HG03575 (cell line): ENCODE data around the gene ACOX1.

ENCODE experiments used
- ATAC-seq: cut with Tn5 transposase; IDR thresholded peaks from one replicate; pipeline ENCODE4 v1.9.1; 2021; ENCODE audit not compliant: unreplicated experiment, insufficient number of reproducible peaks, low FRiP score; ENCODE audit errors: extremely low read depth

ACOX1 gene

DNA sequence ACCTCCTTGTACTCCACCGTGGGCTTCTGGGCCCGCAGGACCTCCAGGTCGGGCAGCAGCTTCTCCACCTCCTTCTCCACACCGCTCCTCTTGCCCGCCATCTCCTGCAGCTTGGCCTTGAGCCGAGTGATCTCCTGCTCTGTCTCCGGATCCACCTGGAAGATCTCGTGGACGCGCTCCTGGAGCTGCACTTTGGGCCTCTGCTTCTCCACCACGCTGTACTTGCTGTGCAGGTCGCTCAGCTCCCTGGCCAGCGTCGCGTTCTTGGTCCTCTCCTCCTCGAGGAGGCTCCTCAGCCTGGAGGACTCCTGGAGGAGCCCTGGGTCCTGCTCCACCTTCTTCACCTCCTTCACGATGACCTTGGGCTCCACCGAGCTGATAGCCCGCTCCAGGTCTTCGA lies 30.5 kb upstream of the ACOX1 start:
- no peak for ATAC-seq

DNA sequence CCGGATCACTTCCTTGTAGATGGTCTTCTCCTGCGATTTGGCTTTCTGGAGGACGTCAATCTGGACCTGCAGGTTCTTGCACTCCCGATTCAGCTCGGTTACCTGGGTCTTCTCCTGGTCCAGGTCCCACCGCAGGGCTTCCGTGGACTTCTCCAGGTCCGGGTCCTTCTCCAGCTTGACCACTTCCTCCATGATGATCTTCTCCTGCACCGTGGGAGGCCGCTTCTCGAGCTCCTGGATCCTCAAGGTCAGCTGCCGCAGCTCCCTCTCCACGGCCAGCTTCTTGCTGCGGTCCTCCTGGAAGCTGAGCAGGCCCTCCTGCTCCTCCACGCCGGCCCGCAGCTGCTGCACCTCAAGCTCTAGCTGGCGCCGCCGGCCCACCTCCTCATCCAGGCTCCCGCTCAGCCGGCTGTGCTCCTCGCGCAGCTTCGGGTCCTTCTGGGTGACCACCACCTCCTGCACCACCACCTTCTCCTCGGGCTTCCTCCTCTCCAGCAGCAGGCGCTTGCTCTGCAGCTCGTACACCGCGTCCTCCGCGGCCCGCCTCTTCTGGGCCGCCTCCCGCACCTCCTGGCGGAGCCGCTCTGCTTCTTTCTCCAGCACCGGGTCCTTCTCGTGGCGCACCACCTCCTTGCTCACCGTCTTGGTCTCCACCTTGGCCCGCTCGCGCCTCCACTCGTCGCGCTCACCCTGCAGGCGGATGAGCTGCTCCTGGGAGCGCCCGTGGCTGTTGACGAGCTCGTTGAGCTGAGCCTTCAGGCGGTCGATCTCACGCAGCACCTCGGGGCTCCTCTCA lies 29.9 kb upstream of the ACOX1 start:
- no peak for ATAC-seq

DNA sequence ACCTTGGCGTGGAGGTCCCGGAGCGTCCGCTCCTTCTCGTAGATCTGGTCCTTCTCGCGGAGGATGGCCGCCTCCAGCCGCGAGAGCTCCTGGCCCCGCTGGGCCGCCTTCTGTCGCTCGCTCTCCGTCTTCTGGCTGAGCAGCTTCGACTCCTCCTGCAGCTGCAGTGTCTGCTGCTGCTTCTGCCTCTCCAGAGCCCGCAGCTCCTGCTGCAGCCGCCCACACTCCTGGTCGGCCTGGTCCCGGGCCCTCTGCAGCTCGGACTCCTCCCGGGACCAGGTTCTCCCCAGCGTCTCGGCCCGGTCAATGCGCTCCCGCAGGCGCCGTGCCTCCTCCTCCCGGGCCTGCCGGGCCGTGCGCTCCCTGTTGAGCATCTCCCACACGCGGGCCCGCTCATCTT lies 29.2 kb upstream of the ACOX1 start:
- ATAC-seq: no peak

DNA sequence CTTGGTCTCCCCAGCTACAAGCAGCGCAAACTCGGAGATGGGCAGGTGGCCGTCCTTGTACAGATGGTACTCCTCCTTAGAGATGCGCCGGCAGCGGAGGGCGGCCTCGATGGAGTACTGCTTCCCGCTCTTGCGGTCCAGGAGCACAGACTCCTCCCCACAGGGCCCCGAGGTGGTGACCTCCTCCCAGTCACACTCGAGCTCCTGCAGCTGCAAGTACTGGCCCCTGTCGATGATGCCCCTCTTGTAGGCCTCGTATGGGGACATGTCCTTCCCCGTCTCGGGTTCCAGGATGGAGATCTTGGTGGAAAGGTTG lies 28.8 kb upstream of the ACOX1 start:
- no peak for ATAC-seq

DNA sequence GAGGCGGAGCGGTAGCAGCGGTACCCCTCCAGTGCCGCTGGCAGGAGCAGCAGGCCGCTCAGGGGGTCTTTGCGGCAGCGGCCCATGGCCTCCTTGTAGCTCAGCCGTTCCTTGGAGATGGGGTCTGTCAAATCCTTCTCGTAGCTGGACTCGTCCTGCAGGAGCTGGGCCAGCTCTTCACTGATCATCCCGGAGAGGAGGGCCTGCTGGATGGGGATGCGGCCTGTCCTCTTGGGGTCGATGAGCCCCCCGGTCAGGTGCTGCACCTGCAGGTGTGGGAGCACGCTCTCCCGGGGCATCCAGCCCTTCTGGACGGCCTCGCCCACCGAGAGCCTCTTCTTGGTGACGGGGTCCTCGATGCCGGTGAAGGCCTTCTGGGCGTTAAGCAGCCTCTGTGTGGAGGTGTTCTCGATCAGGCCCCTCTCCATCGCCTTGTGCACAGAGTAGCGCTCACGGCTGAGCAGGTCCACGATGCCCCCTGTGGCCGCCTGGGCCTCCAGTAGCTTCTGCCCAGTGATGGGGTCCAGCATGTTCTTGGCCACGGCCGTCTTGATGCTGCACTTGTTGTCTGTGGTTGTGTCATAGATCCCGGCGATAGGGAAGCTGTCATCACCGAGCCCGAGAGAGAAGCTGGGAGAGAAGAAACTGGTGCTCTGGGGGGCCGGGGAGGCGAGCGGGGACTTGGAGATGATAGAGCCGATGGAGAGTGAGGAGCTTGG lies 28.3 kb upstream of the ACOX1 start:
- no peak for ATAC-seq

DNA sequence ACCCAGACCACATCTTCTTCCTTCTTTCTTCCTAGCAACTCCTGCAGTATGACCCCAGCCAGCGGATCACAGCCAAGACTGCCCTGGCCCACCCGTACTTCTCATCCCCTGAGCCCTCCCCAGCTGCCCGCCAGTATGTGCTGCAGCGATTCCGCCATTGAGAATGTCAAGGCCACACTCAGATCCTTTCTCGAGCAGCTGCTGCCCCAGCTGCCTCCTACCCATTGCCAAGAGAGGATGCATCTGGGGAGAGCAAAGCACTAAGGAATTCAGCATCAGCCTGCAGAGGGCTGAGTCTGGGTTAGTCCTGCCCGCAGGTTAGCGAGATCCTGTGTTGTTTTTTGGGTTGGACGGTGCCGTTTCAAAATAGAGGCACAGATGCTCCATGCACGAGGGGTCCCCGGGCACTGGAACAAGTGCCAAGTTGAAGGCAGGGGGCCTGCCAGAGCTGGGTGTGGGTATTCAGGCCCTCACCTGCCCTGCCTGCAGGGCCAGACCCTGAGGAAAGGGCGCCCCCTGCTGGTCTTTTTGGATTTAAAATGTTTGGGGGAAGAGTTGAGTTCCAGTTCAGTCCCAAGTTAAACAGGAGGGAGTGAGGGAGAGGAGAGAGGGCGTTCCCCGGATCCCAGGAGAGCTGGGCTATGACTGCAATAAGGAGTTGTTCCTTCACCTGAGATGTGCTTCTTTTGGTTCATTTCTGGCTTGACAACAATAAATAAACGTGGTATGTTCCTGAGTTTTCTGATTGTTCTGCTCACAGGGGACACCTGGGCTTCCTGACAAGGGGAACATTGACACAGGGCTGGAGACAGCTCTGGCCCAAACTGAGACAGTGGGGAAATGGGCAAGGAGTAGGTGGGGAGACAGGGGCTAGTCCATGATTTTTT lies 26.5 kb upstream of the ACOX1 start:
- no peak for ATAC-seq

DNA sequence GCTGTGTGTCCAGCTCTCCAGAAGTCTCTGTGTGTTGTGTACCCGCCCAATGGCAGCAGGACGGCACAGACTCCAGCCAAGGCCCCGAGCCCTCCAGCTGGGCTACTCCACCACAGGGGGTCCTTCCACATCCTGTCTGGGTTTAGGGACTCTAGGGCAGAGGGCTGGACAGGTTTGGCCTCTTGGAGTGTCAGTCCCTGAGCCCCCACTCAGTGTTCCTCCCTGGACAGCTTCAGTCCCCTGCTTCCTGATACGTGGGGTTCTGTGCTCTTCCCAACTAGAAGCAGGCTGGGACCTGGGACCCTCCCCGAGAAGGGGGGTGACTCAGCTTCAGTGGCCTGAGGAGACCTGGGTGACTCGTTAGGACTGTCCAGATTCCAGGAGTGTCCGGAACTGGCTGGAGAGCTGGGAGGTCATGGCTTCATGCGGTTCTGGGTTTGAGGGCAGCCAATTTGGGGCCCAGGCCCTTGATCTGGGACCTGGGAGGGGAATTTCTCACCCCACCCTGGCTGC lies 25.8 kb upstream of the ACOX1 start:
- ATAC-seq: no peak

DNA sequence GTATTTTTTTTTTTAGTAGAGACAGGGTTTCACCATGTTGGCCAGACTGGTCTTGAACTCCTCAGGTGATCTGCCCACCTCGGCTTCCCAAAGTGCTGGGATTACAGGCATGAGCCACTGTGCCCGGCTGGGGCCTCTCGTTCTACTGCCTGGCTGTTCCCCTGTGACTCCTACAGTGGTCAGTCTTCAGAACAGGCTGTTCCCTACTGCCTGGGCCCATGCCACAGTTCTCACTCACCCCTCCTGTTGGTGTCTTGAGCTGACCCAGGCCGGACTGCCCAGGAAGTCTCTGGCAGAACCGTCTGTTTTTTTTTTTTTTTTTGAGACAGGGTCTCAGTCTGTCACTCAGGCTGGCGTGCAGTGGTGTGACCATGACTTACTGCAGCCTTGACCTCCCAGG lies 24.9 kb upstream of the ACOX1 start:
- ATAC-seq: no peak

DNA sequence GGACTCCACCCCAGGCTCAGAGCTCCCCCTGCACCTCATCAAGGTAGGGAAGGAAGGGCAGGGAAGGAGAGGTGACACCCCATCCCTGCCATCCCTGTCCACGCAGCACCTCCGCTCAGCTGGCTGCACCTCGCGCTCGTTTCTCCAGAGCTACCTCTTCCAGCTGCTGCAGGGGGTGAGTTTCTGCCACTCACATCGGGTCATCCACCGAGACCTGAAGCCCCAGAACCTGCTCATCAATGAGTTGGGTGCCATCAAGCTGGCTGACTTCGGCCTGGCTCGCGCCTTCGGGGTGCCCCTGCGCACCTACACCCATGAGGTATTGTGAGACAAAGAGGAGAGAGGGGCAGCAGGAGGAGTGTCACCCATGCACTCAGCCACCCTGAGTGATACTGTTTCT lies 23.1 kb upstream of the ACOX1 start:
- ATAC-seq: no peak

DNA sequence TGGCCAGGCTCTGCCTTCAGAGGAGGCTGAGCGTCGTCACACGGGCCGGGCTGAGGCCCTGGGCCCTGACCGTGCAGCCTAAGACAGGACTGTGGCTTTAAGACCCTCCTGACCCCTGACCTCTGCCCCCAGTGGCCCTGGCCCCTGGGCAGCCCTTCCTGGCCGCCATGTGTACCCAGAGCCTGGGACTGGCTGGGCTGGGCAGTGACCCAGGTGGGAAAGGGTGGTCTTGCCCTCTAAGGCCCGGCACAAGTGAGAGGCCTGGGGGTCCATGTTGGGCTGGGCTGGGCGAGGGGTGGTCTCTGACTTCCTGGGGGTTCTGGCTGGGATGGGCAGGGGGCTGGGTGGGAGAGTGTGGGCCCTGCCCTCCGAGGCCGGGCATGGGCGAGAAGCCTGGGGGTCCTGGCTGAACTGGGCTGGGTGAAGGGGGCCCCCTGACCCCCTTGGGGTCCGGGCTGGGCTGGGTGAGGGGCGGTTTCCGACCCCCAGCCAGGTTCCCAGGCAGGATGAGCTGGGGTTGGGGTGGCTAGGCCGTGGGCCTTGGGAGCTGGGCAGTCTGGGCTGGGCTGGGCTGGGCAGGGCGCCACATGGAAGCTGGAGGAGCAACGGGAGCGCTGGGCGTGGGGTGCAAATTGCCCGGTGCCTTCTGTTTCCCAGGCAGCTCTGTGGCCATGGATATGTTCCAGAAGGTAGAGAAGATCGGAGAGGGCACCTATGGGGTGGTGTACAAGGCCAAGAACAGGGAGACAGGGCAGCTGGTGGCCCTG lies 22.0 kb upstream of the ACOX1 start, which contains the start of gene CDK3:
Gene CDK3, plus strand, starts transcription at position 101 of the 767 bp plus-strand sequence. Its CDS starts 571 bp downstream, at position 672.
- no peak for ATAC-seq

DNA sequence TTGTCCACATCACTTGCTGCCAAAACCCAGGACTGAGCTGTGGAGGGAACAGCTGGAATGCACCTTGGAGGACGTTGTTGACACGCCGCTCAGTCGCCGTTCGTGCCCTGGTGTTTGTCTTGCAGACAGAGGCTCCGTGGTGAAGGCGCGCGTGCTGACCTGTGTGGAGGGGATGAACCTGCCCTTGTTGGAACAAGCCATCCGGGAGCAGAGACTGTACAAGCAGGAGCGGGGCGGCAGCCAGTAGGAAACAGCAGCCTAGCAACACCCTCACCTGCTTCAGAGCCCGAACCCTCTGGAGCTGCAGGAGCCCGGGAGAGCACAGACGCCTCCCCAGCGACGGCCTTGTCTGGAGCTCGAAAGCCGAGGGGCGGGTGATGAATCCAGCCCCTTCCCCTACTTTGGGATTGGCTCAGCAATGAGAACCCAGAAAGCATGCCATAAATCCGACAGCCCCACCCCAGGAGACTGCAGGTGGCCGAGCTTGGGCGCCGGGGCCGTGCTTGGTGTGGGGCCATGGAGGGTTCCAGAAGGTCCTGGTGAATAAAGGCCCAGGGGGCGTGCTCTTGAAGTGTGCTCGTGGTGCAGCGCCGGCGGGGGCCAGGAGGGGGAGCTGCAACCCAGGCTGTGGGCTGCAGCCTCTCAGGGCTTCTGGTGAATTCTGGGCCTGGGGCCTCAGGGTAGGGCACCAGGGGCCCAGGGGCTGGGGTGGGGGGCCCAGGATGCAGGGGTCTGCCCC lies 21.2 kb upstream of the ACOX1 start:
- ATAC-seq: no peak

DNA sequence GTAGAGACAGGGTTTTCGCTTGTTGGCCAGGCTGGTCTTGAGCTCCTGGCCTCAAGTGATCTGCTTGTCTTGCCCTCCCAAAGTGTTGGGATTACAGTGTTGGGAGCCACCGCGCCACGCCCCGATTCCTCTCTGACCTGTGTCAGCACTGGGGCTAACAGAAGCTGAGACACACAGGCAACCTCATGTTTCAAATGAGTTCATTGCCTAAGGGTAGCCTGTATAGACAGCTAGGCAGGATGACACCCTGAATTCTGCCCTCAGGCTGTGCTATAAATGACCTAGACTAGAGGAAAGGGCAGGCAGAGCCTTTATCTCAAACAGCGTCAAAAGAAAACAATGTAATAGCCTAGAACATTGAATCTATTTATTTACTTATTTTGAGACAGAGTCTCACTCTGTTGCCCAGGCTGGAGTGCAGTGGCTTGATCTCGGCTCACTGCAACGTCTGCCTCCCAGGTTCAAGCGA lies 19.4 kb upstream of the ACOX1 start:
- no peak for ATAC-seq

DNA sequence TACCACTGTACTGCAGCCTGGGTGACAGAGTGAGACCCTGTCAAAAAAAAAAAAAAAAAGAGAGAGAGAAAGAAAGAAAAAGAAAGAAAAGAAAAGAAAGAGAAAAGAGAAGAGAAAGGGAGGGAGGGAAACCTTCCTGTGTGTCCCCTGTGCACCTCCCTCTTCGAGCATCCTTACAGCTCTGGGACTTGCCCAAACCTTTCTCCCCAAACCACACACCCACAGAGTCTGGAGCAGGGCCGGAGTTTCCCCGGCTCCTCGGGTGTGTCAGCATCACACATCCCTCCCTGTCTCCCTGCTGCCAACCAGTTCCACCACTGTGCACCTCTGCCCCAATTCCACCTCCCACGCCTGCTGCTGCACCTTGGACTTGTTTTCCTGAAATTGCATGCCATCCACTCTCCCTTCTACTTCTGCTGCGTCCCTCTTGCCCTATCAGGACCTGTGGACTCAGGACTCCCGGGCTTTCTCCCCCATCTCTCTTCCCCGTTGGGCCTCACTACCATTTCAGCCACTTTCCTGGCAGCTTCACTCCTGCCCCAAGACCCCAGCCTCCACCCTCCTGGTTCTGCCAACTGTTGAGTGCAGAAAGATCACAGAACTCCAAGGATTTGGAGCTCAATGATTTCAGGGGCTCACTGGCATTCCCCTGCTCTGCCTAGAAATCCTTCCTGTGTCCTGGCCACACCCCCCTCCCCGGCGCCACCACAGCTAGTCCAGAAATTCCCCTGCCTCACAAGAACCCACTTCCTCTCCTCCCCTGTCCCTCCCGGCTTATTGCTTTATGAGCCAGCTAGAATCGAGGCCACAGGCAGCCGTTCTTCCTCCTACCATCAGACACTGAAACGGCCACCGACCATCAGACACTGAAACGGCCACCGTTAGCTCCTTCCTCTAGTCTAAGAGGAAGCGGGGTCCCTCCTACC lies 18.0 kb upstream of the ACOX1 start:
- ATAC-seq: no peak

DNA sequence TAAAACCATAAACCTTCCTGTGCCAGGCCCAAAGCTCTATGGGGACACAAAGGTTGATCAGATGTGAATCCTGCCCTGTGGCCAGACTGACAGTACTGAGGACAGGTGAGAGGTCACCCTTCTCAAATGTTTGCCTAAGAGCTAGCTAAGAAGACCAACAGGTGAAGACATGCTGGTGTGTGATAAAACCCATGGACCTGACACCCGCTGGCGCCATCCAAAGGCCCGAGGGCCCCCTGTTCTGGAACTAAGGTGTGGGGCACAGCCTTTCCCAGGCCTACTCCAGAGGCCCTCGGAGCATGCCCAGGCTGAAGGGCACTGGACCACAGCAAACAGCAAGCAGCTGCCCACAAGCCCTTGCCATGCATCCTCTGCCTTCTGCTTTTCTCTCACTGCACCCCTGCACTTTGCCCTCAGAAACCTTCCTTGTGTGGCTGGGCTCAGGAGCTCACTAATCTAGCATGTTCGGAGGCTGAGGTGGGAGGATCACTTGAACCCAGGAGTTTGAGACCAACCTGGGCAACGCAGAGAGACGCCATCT lies 16.5 kb upstream of the ACOX1 start:
- ATAC-seq: no peak

DNA sequence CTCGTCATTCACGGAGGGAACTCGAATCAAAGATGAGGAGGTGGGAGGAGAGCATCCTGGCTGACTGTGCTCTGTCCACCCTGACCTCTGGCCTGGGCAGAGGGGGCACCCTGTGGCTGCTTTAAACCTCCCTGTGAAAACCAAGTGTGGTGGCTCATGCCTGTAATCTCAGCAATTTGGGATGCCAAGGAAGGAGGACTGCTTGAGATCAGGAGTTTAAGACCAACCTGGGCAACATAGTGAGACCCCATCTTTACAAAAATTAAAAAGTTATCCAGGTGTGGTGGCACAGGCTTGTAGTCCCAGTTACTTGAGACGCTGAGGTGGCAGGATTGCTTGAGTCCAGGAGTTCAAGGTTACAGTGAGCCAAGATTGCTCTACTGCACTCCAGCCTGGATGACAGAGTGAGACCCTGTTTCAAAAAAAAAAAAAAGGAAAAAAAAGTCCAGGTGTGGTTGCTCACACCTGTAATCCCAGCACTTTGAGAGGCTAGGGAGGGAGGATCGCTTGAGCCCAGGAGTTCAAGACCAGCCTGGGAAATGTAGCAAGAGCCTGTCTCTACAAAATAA lies 15.9 kb upstream of the ACOX1 start:
- no peak for ATAC-seq

DNA sequence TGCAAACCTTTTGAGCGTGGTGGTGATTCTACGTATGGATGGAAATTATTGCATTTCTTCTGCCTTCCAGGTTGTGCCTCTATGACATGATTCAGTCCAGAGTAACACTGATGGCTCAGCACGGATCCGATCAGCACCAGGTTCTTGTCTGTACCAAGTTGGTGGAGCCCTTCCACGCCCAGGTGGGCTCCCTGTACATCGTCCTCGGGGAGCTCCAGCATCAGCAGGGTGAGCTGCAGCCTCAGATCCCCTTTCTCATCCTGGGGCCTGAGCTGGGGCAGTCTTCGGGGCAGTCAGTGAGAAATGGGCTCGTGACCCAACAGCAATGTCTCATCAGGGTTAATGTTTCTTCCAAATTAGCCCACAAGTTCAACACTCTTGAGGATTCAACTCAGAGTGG lies 12.4 kb upstream of the ACOX1 start:
- no peak for ATAC-seq

DNA sequence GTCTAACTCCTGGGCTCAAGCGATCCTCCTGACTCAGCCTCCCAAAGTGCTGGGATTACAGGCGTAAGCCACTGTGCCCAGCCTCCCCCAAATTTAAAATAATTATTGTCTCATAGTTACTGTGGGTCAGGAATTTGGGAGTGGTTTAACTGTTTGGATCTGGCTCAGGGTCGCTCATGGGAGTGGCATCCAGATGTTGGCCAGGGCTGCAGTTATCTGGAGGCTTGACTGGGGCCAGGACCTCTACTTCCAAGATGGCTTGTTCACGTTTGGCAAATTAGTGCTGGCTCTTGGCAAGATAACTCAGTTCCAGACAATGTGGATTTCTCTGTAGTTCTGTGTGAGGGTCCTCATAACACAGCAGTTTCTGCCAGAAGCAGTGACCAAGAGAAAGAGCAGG lies 8.1 kb upstream of the ACOX1 start:
- ATAC-seq: no peak
